ENCODE measurements around the gene PRAMEF1. TPM values are rescaled to one million over a fixed set of nuclear protein-coding genes. Genes with fewer than 3 reads are reported as not detected.
"Not testable (repeated sequence)": the region's sequence is repeated elsewhere in the genome, so short reads cannot be mapped to it uniquely, and the experiment has no call there.

Gene PRAMEF1
- total RNA-seq (2022) (not detected in 2 replicates), Bru-seq, nascent RNA (not detected), BruChase-seq, experiment 1, labeled RNA remaining after a 2-hour chase (not detected), BruChase-seq, experiment 2, labeled RNA remaining after a 6-hour chase (percentile 17 among the genes with signal in this experiment)
- long read RNA-seq, result 0 reads

- H3K4me3 ChIP-seq (ENCODE audit: low read depth, low read length); H3K36me3 ChIP-seq (ENCODE audit: control insufficient read depth, insufficient read depth, low read length); H3K27me3 Mint-ChIP-seq (ENCODE audit: insufficient read depth, unreplicated experiment); H3K4me1 ChIP-seq; BruUV-seq (replicated peaks); H3K4me1 Mint-ChIP-seq (ENCODE audit: low read depth, unreplicated experiment); H3K4me3 Mint-ChIP-seq (ENCODE audit: unreplicated experiment); CTCF ChIA-PET; H3K27ac Mint-ChIP-seq (ENCODE audit: unreplicated experiment); intact Hi-C loops (cut with micrococcal nuclease; ENCODE audit: unreplicated experiment); POLR2A ChIA-PET; DNase-seq; H3K36me3 Mint-ChIP-seq (ENCODE audit: insufficient read depth, unreplicated experiment); H3K27me3 ChIP-seq (replicated peaks; ENCODE audit: control insufficient read depth, insufficient read depth, low read length); H3K9me3 ChIP-seq; H3K9me3 Mint-ChIP-seq (ENCODE audit: unreplicated experiment): not testable (repeated sequence)
These were observed at the start of gene PRAMEF1 for GRCh38 chr1:12791097-12791496. Gene PRAMEF1, plus strand, starts transcription at chr1:12791397. Its CDS starts 1,831 bp downstream, at chr1:12793228.

DNA sequence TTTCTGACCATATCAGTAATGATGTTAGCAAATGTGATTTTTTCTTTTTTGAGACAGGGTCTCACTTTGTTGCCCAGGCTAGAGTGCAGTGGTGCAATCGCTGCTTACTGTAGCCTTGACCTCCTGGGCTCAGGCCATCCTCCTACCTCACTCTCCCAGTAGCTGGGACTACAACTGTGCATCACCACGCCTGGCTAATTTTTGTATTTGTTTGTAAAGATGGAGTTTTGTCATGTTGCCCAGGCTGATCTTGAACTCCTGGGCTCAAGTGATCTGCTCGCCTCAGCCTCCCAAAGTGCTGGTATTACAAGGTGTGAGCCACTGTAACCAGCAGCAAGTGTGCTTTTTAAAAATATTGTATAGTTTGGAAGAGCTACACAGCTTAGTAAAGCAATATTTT, 49.3 kb upstream of the PRAMEF1 start:
- H3K4me3 Mint-ChIP-seq (ENCODE audit: unreplicated experiment), result no peak overlapping the region
- H3K4me3 ChIP-seq (ENCODE audit: low read depth, low read length), result no peak overlapping the region
- POLR2A ChIA-PET, result no interaction called here
- intact Hi-C loops (cut with micrococcal nuclease; ENCODE audit: unreplicated experiment), result no loop called here
- no peaks in the 10 kb centered on the region for H3K9me3 Mint-ChIP-seq (ENCODE audit: unreplicated experiment)
- no peaks in the 10 kb centered on the region for H3K36me3 ChIP-seq (ENCODE audit: control insufficient read depth, insufficient read depth, low read length)
- CTCF ChIA-PET, result no interaction called here
- H3K27me3 ChIP-seq (replicated peaks; ENCODE audit: control insufficient read depth, insufficient read depth, low read length), result no peaks in the 10 kb centered on the region
- no peaks in the 10 kb centered on the region for H3K4me1 Mint-ChIP-seq (ENCODE audit: low read depth, unreplicated experiment)
- no peaks in the 10 kb centered on the region for H3K36me3 Mint-ChIP-seq (ENCODE audit: insufficient read depth, unreplicated experiment)
- H3K27ac Mint-ChIP-seq (ENCODE audit: unreplicated experiment), result no peak overlapping the region
- no peak for TF ChIP-seq CTCF (IDR thresholded peaks at IDR 0.05; ENCODE audit: insufficient read depth in 1 of 2, low read depth in 1 of 2, low read length in 1 of 2, severe bottlenecking in 1 of 2, unreplicated experiment in 1 of 2)
- H3K9me3 ChIP-seq, result no peaks in the 10 kb centered on the region
- H3K4me1 ChIP-seq, result no peaks in the 10 kb centered on the region
- DNase-seq, result no peak
- H3K27me3 Mint-ChIP-seq (ENCODE audit: insufficient read depth, unreplicated experiment), result peaks cover 8% of the 10 kb centered on the region
- BruUV-seq (replicated peaks), result no TSS peak

DNA sequence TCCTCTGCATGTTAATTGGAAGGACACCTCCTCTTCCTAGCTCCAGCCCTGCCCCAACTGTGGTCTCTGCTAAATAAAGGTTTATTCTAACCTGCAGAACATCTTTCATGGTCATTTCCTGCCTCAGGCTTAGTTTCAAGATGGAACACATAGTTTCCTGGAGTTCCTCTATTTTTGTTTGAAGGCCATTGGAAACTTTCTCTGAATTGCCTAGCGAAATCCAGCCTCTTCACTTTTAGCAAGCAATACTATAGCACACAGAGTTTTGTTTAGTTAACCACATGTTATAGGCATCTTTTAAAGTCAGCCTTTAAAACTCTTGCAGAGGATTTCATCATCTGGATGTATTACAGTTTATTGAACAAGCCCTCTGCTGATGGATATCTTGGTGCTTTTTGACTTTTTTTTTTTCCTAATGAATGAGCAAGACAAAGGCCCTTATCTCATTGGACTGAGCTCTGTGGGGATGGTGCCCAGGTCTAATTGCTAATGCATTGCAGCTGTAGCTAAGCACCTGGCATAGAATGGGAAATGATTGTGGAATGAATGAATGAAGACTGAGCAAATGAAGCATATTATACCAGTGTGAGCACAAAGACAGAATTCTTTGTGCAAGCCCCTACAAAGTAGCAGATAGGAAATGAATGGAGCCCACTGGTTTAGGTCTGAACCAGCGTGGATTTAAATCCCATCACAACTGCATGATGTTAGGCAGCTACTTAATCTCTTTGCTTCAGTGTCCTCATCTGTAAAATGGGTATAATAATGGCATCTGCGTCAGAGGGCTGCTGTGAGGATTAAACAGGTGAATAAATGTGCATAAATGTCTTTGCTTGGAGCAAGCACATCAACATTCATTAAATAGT, 45.8 kb upstream of the PRAMEF1 start:
- no peak overlapping the region for H3K4me3 Mint-ChIP-seq (ENCODE audit: unreplicated experiment)
- no peaks in the 10 kb centered on the region for H3K36me3 ChIP-seq (ENCODE audit: control insufficient read depth, insufficient read depth, low read length)
- H3K27me3 Mint-ChIP-seq (ENCODE audit: insufficient read depth, unreplicated experiment), result peaks cover 12% of the 10 kb centered on the region
- ChIA-PET CTCF (no interaction called here), POLR2A (no interaction called here)
- no peaks in the 10 kb centered on the region for H3K4me1 ChIP-seq
- peaks cover 6% of the 10 kb centered on the region; the same call in 1 of the 2 replicates for H3K9me3 ChIP-seq
- peak overlapping the region; percentile 31 for H3K27ac Mint-ChIP-seq (ENCODE audit: unreplicated experiment)
- H3K4me1 Mint-ChIP-seq (ENCODE audit: low read depth, unreplicated experiment), result no peaks in the 10 kb centered on the region
- no peaks in the 10 kb centered on the region for H3K36me3 Mint-ChIP-seq (ENCODE audit: insufficient read depth, unreplicated experiment)
- BruUV-seq (replicated peaks), result no TSS peak
- intact Hi-C loops (cut with micrococcal nuclease; ENCODE audit: unreplicated experiment), result no loop called here
- no peak for TF ChIP-seq CTCF (IDR thresholded peaks at IDR 0.05; ENCODE audit: insufficient read depth in 1 of 2, low read depth in 1 of 2, low read length in 1 of 2, severe bottlenecking in 1 of 2, unreplicated experiment in 1 of 2)
- no peaks in the 10 kb centered on the region for H3K27me3 ChIP-seq (replicated peaks; ENCODE audit: control insufficient read depth, insufficient read depth, low read length)
- peaks cover 18% of the 10 kb centered on the region for H3K9me3 Mint-ChIP-seq (ENCODE audit: unreplicated experiment)
- DNase-seq, result peak in 1 of 2 experiments; percentile 7
- H3K4me3 ChIP-seq (ENCODE audit: low read depth, low read length), result no peak overlapping the region
